Measurements from ENCODE around the gene KCNG2.

- TF ChIP-seq POLR2A (IDR thresholded peaks at IDR 0.05) (no peak), CTCF (IDR thresholded peaks at IDR 0.05) (no peak), POLR2AphosphoS5 (IDR thresholded peaks at IDR 0.05) (no peak), EP300 (IDR thresholded peaks at IDR 0.05) (no peak)
Measured at GRCh38 chr18:79801217-79801616, 3.5 kb downstream of the KCNG2 start.

Measured in gastroesophageal sphincter (tissue), 3 donors.